AG09309 (cell line): ENCODE measurements around the gene SORCS1.

Experiments used
- DNase-seq: peaks from one replicate; pipeline ENCODE4 v3.0.0-alpha.2; 2010; ENCODE audit warnings: low read depth
- H3K4me3 ChIP-seq: 2 replicates; pipeline ENCODE4 v1.5.1; 2011; ENCODE audit warnings: mild to moderate bottlenecking, low read depth, low read length, moderate library complexity; ENCODE audit not compliant: control insufficient read depth
- TF ChIP-seq, protein P1 (sequence below): IDR thresholded peaks from 2 replicates; pipeline ENCODE4 v1.5.1; 2011; ENCODE audit warnings: mild to moderate bottlenecking, low read depth, low read length, inconsistent platforms; ENCODE audit not compliant: insufficient read depth, control insufficient read depth; ENCODE audit errors: missing control alignments

Gene SORCS1

DNA sequence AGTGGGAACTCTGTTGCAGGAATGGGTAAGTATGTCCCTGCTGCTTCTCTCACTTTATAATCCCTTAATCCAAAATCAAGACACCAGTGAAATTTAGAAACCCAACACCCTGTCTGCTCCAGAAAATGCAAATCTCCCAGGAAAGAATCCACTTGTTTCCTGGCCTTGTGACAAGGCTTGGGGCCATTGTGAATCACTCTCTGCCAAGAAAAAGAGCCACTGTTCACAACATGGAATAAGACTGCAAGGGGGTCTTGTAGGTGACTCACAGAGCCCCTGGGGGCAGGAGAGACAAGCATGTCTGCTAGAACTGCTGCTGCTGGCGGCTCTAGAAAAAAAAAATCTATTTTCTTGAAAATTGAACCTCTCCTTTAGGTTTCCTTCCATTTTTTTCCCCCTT, 191.2 kb downstream of the SORCS1 start:
- TF ChIP-seq, protein P1, sequence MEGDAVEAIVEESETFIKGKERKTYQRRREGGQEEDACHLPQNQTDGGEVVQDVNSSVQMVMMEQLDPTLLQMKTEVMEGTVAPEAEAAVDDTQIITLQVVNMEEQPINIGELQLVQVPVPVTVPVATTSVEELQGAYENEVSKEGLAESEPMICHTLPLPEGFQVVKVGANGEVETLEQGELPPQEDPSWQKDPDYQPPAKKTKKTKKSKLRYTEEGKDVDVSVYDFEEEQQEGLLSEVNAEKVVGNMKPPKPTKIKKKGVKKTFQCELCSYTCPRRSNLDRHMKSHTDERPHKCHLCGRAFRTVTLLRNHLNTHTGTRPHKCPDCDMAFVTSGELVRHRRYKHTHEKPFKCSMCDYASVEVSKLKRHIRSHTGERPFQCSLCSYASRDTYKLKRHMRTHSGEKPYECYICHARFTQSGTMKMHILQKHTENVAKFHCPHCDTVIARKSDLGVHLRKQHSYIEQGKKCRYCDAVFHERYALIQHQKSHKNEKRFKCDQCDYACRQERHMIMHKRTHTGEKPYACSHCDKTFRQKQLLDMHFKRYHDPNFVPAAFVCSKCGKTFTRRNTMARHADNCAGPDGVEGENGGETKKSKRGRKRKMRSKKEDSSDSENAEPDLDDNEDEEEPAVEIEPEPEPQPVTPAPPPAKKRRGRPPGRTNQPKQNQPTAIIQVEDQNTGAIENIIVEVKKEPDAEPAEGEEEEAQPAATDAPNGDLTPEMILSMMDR = no peak
- no peak overlapping the region for H3K4me3 ChIP-seq
- DNase-seq = no peak

DNA sequence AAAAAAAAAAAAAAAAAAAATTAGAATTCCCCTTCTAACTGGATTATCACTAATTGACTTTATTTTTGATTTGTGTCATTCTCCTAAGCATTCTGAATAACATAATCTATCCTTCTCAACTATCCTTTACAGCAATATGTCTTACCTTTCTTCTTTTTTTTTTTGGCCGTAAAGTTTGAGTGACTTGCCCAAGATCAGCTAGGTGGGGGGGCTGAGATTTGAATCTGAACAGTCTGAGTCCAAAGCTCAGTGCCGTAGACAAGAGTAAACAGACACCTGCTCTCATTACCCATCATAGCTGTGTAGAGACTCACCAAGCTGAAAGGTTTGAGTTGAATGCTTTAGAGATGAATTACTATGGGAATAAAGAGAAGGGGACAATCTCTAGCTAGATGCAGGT, 192.1 kb downstream of the SORCS1 start:
- TF ChIP-seq, protein P1 = no peak
- no peak for DNase-seq
- no peak overlapping the region for H3K4me3 ChIP-seq

DNA sequence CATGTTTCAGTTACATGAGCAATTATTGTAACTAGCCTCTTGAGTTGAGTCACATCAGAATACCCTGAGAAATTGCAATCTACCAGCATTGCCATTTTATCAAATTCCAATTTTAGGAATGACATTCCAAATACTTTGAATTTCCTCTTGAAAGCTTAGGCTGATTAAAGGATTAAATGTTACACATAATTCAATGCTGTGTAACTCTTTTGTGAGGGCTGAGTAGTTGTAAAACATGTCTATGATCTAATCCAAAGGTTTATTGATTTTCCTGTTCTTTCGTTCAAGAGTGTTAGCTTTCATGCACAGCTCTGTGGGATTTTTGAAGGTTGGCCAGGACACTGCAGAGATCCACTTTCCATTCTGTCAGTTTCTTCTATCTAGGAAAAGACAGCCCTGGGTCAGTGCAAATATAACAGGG, 193.1 kb downstream of the SORCS1 start:
- DNase-seq = no peak
- no peak overlapping the region for H3K4me3 ChIP-seq
- TF ChIP-seq, protein P1 = no peak

DNA sequence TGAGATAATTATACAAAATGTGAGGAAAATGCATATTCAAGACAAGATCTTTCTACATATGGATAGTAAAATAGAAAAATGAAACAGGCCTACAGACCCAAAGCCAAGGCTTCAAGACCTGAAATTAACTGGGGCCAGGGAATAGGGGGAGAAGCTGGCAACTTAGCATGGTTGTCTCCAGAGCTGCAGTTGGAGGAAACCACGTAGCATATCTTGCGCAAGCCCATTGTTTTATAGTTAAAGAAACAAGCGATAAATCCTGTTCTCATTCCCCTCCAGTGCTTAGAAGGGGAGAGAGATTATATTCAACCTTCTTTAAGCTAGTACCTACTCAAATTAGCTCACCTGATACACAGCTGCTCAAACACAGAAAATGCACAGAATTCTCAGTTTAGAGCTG, 197.1 kb downstream of the SORCS1 start:
- H3K4me3 ChIP-seq = no peak overlapping the region
- no peak for DNase-seq
- TF ChIP-seq, protein P1 = no peak

DNA sequence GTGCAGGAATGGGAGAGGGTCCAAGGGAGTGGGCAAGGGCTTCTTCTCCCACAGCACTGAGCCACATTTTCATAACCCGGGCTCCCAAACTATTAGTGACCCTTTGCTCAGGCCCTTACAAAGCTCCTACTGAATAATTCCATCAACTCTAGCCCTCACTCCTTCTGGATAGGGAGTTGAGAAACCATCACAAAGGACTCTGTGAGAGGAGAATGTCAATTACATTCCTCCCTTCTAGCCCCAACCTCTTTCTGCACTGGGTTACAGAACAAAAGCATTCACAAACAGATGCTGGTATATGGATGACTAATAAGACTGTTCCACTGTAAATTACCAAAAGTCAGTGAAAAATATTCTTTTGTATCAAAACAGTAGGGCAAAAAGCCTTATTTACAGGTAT, 203.7 kb downstream of the SORCS1 start:
- no peak overlapping the region for H3K4me3 ChIP-seq
- TF ChIP-seq, protein P1 = no peak
- no peak for DNase-seq

DNA sequence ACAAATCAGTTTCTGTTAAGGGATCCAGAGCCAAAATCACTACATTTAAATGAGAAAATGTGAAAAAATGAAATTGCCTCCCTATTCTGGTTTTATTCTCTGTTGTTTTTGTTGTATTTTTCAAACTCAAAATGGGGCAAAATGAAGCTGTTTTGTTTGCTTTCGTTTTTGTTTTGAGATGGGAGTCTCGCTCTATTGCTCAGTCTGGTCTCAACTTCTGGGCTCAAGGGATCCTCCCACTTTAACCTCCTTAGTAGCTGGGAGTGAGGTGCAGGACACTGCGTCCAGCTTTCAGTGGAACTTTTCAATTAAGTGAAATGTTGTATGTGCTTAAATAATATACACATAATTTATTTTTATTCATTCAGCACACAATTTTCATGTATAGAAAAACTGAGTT, 205.0 kb downstream of the SORCS1 start:
- no peak for DNase-seq
- H3K4me3 ChIP-seq = no peak overlapping the region
- TF ChIP-seq, protein P1 = no peak

DNA sequence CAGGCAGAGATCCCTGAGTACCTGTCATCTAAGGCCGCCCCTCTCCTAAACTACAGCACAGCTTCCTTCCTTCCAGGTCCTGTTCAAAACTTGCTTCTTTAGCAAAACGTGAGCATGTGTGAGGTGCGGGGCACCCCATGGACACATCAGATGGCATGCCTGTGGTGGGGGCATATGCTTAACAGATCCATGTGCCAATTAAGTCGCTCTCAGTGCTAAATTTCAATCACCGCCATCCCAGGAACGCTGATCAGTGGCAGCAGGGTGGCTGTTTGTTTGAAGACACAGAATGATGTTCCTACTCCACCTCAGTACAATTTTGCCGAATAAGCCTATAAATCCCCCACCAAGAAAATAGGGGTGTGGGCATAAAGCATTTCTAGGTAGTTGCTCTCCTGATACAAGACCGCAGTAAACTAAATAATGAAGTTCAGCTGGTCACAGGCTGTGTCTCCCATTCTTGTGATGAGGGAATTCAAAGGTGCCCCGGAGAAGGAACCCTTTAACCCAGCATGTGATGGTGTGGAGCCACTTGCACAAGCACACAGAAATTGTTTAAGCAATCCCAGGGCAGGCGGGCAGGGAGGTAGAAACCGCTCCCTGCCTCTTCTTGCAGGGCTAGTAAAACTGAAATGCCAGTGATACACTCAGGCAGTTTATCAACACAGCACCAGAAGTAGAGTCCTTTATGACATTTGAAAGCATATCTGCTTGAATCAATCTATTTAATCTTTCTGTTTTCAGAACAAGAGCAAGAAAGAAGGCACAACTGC, 205.7 kb downstream of the SORCS1 start:
- H3K4me3 ChIP-seq = no peak overlapping the region
- TF ChIP-seq, protein P1 = no peak
- DNase-seq = no peak
